ENCODE data around the gene FGF9. TPM values are rescaled to one million over a fixed set of nuclear protein-coding genes. Genes with fewer than 3 reads are reported as not detected.

The FGF9 gene
- total and polyA plus RNA-seq, 2 of the 8 experiments (the other 6 are each of a cell fraction or from before 2014, with no cell fraction given) = 0.02 TPM; not detected in 1

GRCh38 chr13:21670006-21670882 is 629 bp upstream of the FGF9 start:
- no peak overlapping the region for H4K5ac ChIP-seq (ENCODE audit: insufficient read length, low read depth, low read length)
- FAIRE-seq (peak; percentile 19), DNase-seq (ENCODE audit: low read depth in 1 of 2, low spot score in 2 of 2) (no peak)
- H2BK15ac ChIP-seq (ENCODE audit: low read length) = peak overlapping the region; percentile 92; the same call in 1 of the 2 replicates
- peaks cover 6 to 12% of the 10 kb centered on the region in 2 experiments for H4K20me1 ChIP-seq (replicated peaks in 1 of 2; ENCODE audit: control insufficient read depth in 1 of 2, insufficient read depth in 2 of 2, low read length in 2 of 2)
- no peak overlapping the region for H3K23ac ChIP-seq (ENCODE audit: insufficient read length)
- H3K79me2 ChIP-seq (ENCODE audit: control insufficient read depth in 1 of 2, insufficient read depth in 2 of 2, low read length in 2 of 2) = no peaks in the 10 kb centered on the region
- H4K91ac ChIP-seq (replicated peaks; ENCODE audit: insufficient read length, low read length) = no peak overlapping the region
- no peaks in the 10 kb centered on the region for H3K36me3 ChIP-seq (ENCODE audit: control insufficient read depth in 2 of 4, insufficient read depth in 4 of 4, low read length in 3 of 4)
- no peak overlapping the region; the same call in none of the 2 replicates for H3K18ac ChIP-seq (ENCODE audit: extremely low read depth, low read length)
- H3K9ac ChIP-seq (replicated peaks in 1 of 4; ENCODE audit: extremely low read depth in 1 of 4, low read depth in 3 of 4, low read length in 3 of 4) = peak overlapping the region in 3 of 4 experiments; percentile 34 to 82 (median 50); a peak in 5 of 7 replicates
- peaks cover 40 to 80% (median 68%) of the 10 kb centered on the region in 4 experiments for H3K27me3 ChIP-seq (replicated peaks in 1 of 4; ENCODE audit: control insufficient read depth in 3 of 4, extremely low read depth in 1 of 4, insufficient read depth in 3 of 4, low read length in 3 of 4)
- no peaks in the 10 kb centered on the region for H3K9me3 ChIP-seq (ENCODE audit: insufficient read depth in 2 of 2, low read depth in 1 of 2, low read length in 1 of 2)
- no peak overlapping the region for H3K14ac ChIP-seq (ENCODE audit: insufficient read length)
- H2BK12ac ChIP-seq (ENCODE audit: low read depth, low read length) = peak overlapping the region; percentile 84; the same call in 1 of the 2 replicates
- H3K4me3 ChIP-seq (ENCODE audit: extremely low read depth in 1 of 4, insufficient read depth in 2 of 4, low read depth in 3 of 4, low read length in 4 of 4) = peak overlapping the region; percentile 51 to 82 (median 68)
- peak overlapping the region; percentile 90 to 97 for H3K4me2 ChIP-seq (ENCODE audit: insufficient read depth in 1 of 2, low read depth in 2 of 2, low read length in 2 of 2)
- H2AFZ ChIP-seq (ENCODE audit: low read length) = peak overlapping the region; percentile 91
- peaks cover 3 to 22% (median 11%) of the 10 kb centered on the region in 4 experiments; a peak in 5 of 7 replicates for H3K4me1 ChIP-seq (replicated peaks in 1 of 4; ENCODE audit: control insufficient read depth in 3 of 4, insufficient read depth in 4 of 4, low read length in 3 of 4)
- WGBS, 2 experiments (ENCODE audit: extremely low coverage in 1 of 2, insufficient coverage in 1 of 2, insufficient read length in 1 of 2, insufficient replicate concordance in 2 of 2, low coverage in 1 of 2, low lambda C conversion rate in 2 of 2, missing lambda C conversion rate in 1 of 2) = 2% methylated on average over 61 of the region's 70 CpGs; no CpG with 5 or more reads in 1 of the 2 experiments
- H3K4ac ChIP-seq (replicated peaks; ENCODE audit: insufficient read length, low read depth, low read length) = no peak overlapping the region
- H4K8ac ChIP-seq (ENCODE audit: extremely low read depth, insufficient read depth, low read length) = peak overlapping the region; percentile 62; the same call in 1 of the 2 replicates
- H2BK120ac ChIP-seq (replicated peaks; ENCODE audit: low read depth, low read length) = no peak overlapping the region
- H3K56ac ChIP-seq (replicated peaks; ENCODE audit: insufficient read length, low read depth, low read length) = peak overlapping the region; percentile 11
- CTCF ChIA-PET (ENCODE audit: partially characterized antibody) = interaction anchor here (0.7 to 1.4 kb wide), 2 partner anchors 32 to 376 kb away, joined by 3 read pairs; no protein-coding TSS in a partner anchor
- no peaks in the 10 kb centered on the region for H3K79me1 ChIP-seq (ENCODE audit: low read depth, low read length)
- H3K23me2 ChIP-seq (ENCODE audit: low read depth, low read length) = peaks cover 34% of the 10 kb centered on the region
- H2BK20ac ChIP-seq (ENCODE audit: low read length) = no peak overlapping the region
- POLR2A ChIA-PET (ENCODE audit: partially characterized antibody) = interaction anchor here (0.6 to 2.2 kb wide), 4 partner anchors 12 to 211 kb away, joined by 3 to 8 read pairs (median 3); partner anchors contain the start of gene ZDHHC20
- H2BK5ac ChIP-seq (ENCODE audit: low read depth, low read length) = no peak overlapping the region; the same call in 1 of the 2 replicates
- H2AK5ac ChIP-seq (ENCODE audit: low read depth, low read length) = no peak overlapping the region
- H3K27ac ChIP-seq (ENCODE audit: low read depth, low read length) = no peak overlapping the region
- TF ChIP-seq EZH2 (IDR thresholded peaks at IDR 0.05; ENCODE audit: low read depth, low read length, severe bottlenecking) = peak; percentile 47
- no peak for TF ChIP-seq SP4 (IDR thresholded peaks at IDR 0.05; ENCODE audit: low read length)
- TF ChIP-seq CBX5 (IDR thresholded peaks at IDR 0.05; ENCODE audit: low read depth, low read length) = no peak
- TF ChIP-seq HDAC2 (IDR thresholded peaks at IDR 0.05; ENCODE audit: borderline replicate concordance in 1 of 2, low read depth in 2 of 2, low read length in 2 of 2) = 0 out of 4 replicates have a peak, but pooled peaks of 1 of the 2 experiments have one; percentile 11
- no peak for TF ChIP-seq JUN (IDR thresholded peaks at IDR 0.05; ENCODE audit: low read depth, low read length)
- TF ChIP-seq CTBP2 (IDR thresholded peaks at IDR 0.05; ENCODE audit: borderline replicate concordance, insufficient read depth, insufficient read length, low read length) = no peak
- TF ChIP-seq E2F6 (IDR thresholded peaks at IDR 0.05) = peak; percentile 76
- TF ChIP-seq USF2 (IDR thresholded peaks at IDR 0.05; ENCODE audit: low read length) = no peak

Data from H1 (cell line).